HepG2 (cell line): Measurements from ENCODE around the gene CLP1. TPM values are rescaled to one million over a fixed set of nuclear protein-coding genes. Genes with fewer than 3 reads are reported as not detected.

Experiments
- ATAC-seq: fragments of 200-7000 bp; cut with Tn5 transposase; 3 replicates; pipeline ENCODE4 v1.9.1; 2020; ENCODE audit warnings: mild to moderate bottlenecking, moderate library complexity
- BruUV-seq: library from RNA; stranded (reverse); fragments of 400-500 nt; replicated peaks from 2 replicates; lab custom pipeline; 2021; lab: Mats Ljungman, UMichigan
- CTCF ChIA-PET: fragments of 300-600 bp; formaldehyde crosslinking; extraction: SDS; loops from one replicate; lab custom pipeline; 2021; ENCODE audit warnings: low total read pairs, inconsistent platforms, low intra/inter-chr PET ratio; lab: Yijun Ruan, JAX
- POLR2A ChIA-PET: fragments of 350-600 bp; sonication (Branson Sonifier 250); formaldehyde crosslinking; loops from one replicate; lab custom pipeline; 2020; ENCODE audit warnings: antibody characterized with exemption, inconsistent platforms; lab: Yijun Ruan, JAX
- DNase-seq: peaks from one replicate; pipeline ENCODE4 v3.0.0-alpha.2; 2015; ENCODE audit warnings: low spot score
- FAIRE-seq: peaks from 3 replicates; lab custom pipeline; 2011; peaks lifted over from hg19 to GRCh38; lab: Jason Lieb, UNC
- H2AFZ ChIP-seq: one replicate; pipeline ENCODE4 v1.6.1; 2011; ENCODE audit warnings: low read length, inconsistent platforms
- H3K27ac ChIP-seq: fragments of 300-600 bp; 3 replicates; pipeline ENCODE4 v1.8.0; 2011; ENCODE audit warnings: mixed run types, mild to moderate bottlenecking, mixed read lengths, low read length, inconsistent platforms; ENCODE audit not compliant: insufficient read depth; ENCODE audit errors: extremely low read length
- H3K27me3 ChIP-seq, 2 experiments: fragments of 200-600 bp in 1 of 2; 2 replicates in 1 of 2; 3 replicates in 1 of 2; pipeline versions ENCODE4 v1.6.0 to v1.8.0; 2011; ENCODE audit warnings: low read length in 2 of 2, mild to moderate bottlenecking in 2 of 2, moderate library complexity in 2 of 2, inconsistent platforms in 1 of 2; ENCODE audit not compliant: insufficient read depth in 2 of 2, control insufficient read depth in 1 of 2
- H3K36me3 ChIP-seq, 2 experiments: fragments of 200-600 bp in 1 of 2; replicated peaks in 1 of 2; 2 replicates in 1 of 2; 3 replicates in 1 of 2; pipeline versions ENCODE4 v1.5.1 to v1.8.0; 2011; ENCODE audit warnings: low read length in 2 of 2, inconsistent platforms in 1 of 2; ENCODE audit not compliant: insufficient read depth in 2 of 2, control insufficient read depth in 1 of 2
- H3K4me1 ChIP-seq: 2 replicates; pipeline ENCODE4 v1.5.1; 2012; ENCODE audit warnings: low read length, inconsistent platforms; ENCODE audit not compliant: insufficient read depth
- H3K4me2 ChIP-seq: 2 replicates; pipeline ENCODE4 v1.6.0; 2011; ENCODE audit warnings: low read depth, low read length, inconsistent platforms
- H3K4me3 ChIP-seq, 3 experiments: fragments of 200-600 bp in 1 of 3; sonication (generic), shearing (Covaris generic) in 1 of 3; replicated peaks in 1 of 3; 2 replicates each; pipeline ENCODE4 v1.5.1; 2011 to 2016; ENCODE audit warnings: low read length in 3 of 3, inconsistent platforms in 2 of 3, low read depth in 2 of 3, mild to moderate bottlenecking in 2 of 3, control low read depth in 1 of 3, mixed read lengths in 1 of 3; ENCODE audit not compliant: insufficient read depth in 1 of 3
- H3K79me2 ChIP-seq: one replicate; pipeline ENCODE4 v1.6.1; 2011; ENCODE audit warnings: low read length, inconsistent platforms; ENCODE audit not compliant: insufficient read depth
- H3K9ac ChIP-seq: 2 replicates; pipeline ENCODE4 v1.6.0; 2011; ENCODE audit warnings: mild to moderate bottlenecking, low read depth, low read length, inconsistent platforms; ENCODE audit not compliant: insufficient read depth
- H3K9me3 ChIP-seq: 2 replicates; pipeline ENCODE4 v1.5.1; 2012; ENCODE audit warnings: mild to moderate bottlenecking, low read length
- H4K20me1 ChIP-seq: 2 replicates; pipeline ENCODE4 v1.6.0; 2011; ENCODE audit warnings: inconsistent platforms, mild to moderate bottlenecking, low read length, moderate library complexity; ENCODE audit not compliant: insufficient read depth
- ARID4A ChIP-seq: sonication (generic); formaldehyde crosslinking; IDR thresholded peaks from 2 replicates; pipeline ENCODE4 v1.5.0; 2020; ENCODE audit warnings: mild to moderate bottlenecking, missing genetic modification reagents, borderline replicate concordance
- PCBP2 ChIP-seq: fragments of 200-400 bp; formaldehyde crosslinking; optimal IDR thresholded peaks from 2 replicates; pipeline ENCODE3; 2018; ENCODE audit warnings: low read length, low read depth; ENCODE audit not compliant: poor library complexity, severe bottlenecking
- PRMT3 ChIP-seq: sonication (generic); formaldehyde crosslinking; IDR thresholded peaks from 2 replicates; pipeline ENCODE4 v1.8.1; 2022; ENCODE audit warnings: low read depth, mild to moderate bottlenecking, moderate library complexity, missing genetic modification reagents, borderline replicate concordance
- RFX3 ChIP-seq: IDR thresholded peaks from 2 replicates; pipeline ENCODE4 v1.6.1; 2016; ENCODE audit warnings: missing biosample characterization, missing genetic modification reagents
- SP1 ChIP-seq, 2 experiments: fragments of 450-650 bp in 1 of 2; sonication (generic) in 1 of 2; formaldehyde crosslinking in 1 of 2; IDR thresholded peaks; 2 replicates each; pipeline versions ENCODE4 v1.4.0 to v1.6.1; 2016 to 2020; ENCODE audit warnings: missing genetic modification reagents in 1 of 2
- ZC3H4 ChIP-seq: sonication (generic); formaldehyde crosslinking; IDR thresholded peaks from 2 replicates; pipeline ENCODE4 v1.4.0; 2020; ENCODE audit warnings: missing genetic modification reagents, borderline replicate concordance
- ZFP37 ChIP-seq: sonication (generic); formaldehyde crosslinking; IDR thresholded peaks from 2 replicates; pipeline ENCODE4 v1.4.0; 2020; ENCODE audit warnings: missing genetic modification reagents, borderline replicate concordance
- ZNF646 ChIP-seq: sonication (generic); formaldehyde crosslinking; IDR thresholded peaks from 2 replicates; pipeline ENCODE4 v1.9.0; 2021; ENCODE audit warnings: mild to moderate bottlenecking, missing genetic modification reagents
- ZNF749 ChIP-seq: sonication (generic); formaldehyde crosslinking; IDR thresholded peaks from 2 replicates; pipeline ENCODE4 v1.8.0; 2022; ENCODE audit warnings: mild to moderate bottlenecking, missing genetic modification reagents, moderate library complexity, borderline replicate concordance
- ZNF775 ChIP-seq: sonication (generic); formaldehyde crosslinking; IDR thresholded peaks from 2 replicates; pipeline ENCODE4 v1.4.0; 2020; ENCODE audit warnings: missing genetic modification reagents, mild to moderate bottlenecking, moderate library complexity, borderline replicate concordance
- ZNF841 ChIP-seq: sonication (generic); formaldehyde crosslinking; IDR thresholded peaks from 2 replicates; pipeline ENCODE4 v1.8.1; 2023; ENCODE audit warnings: missing genetic modification reagents, borderline replicate concordance
- WGBS: methylation state at CpG from one replicate; pipeline ENCODE4 v1.1.6; 2017; ENCODE audit warnings: low lambda C conversion rate; 5-methylcytosine and 5-hydroxymethylcytosine counted together
- in situ Hi-C: cut with HindIII; loops from 2 replicates; pipeline ENCODE4 v1.10.0; 2017; ENCODE audit warnings: low pct_unique_long_range_greater_than_20kb; ENCODE audit not compliant: extremely low pct_ligation_motif_present
- intact Hi-C: fragments of 100-400 bp; cut with micrococcal nuclease; formaldehyde crosslinking; loops from one replicate; pipeline ENCODE4 v1.10.0; 2022; ENCODE audit not compliant: unreplicated experiment
- polyA plus RNA-seq, 8 experiments: library from polyadenylated mRNA; depleted of rRNA in 3 of 8; stranded (reverse) in 7 of 8; unstranded in 1 of 8; fragments of >200 nt; fragmentation: Illumina TruSeq in 4 of 8; extraction: Trizol in 4 of 8; gene quantifications; 2 replicates each; pipeline versions ENCODE4 v1.2.1 to v1.2.3, GENCODE V29; 2011 to 2016; ENCODE audit warnings: low read depth in 4 of 8, missing spikeins in 1 of 8, mixed read lengths in 1 of 8; ENCODE audit not compliant: insufficient read depth in 1 of 8
- total RNA-seq, 5 experiments: library from RNA; depleted of rRNA; stranded (reverse); fragments of >200 nt; fragmentation: Illumina TruSeq; extraction: Trizol; gene quantifications; 2 replicates each; pipeline ENCODE4 v1.2.3, GENCODE V29; 2016; ENCODE audit warnings: low read depth in 1 of 5

CLP1 gene
- total and polyA plus RNA-seq, 2 of the 13 experiments (the other 11 are each of a cell fraction or from before 2014, with no cell fraction given), result 14.6 to 24.8 TPM

- WGBS, result 48% methylated on average over 19 of the region's 19 CpGs
- no peaks in the 10 kb centered on the region; a peak in 1 of 5 replicates for H3K27me3 ChIP-seq
- H4K20me1 ChIP-seq, result no peaks in the 10 kb centered on the region
- BruUV-seq, result no TSS peak
- no peaks in the 10 kb centered on the region for H3K79me2 ChIP-seq
- H3K36me3 ChIP-seq, result no peaks in the 10 kb centered on the region
- intact Hi-C loops, result no loop called here
- DNase-seq (no peak), FAIRE-seq (no peak), ATAC-seq (no peak)
- in situ Hi-C loops, result no loop called here
- H3K4me2 ChIP-seq, result peak overlapping the region; percentile 86
- H3K9ac ChIP-seq, result peak overlapping the region; percentile 79
- no peak overlapping the region for H2AFZ ChIP-seq
- peak overlapping the region; percentile 68 for H3K27ac ChIP-seq
- CTCF ChIA-PET, result interaction anchor here (0.8 to 7.0 kb wide), 2 partner anchors 71 to 181 kb away, joined by 3 to 79 read pairs; partner anchors contain the start of gene UBE2L6
- no peaks in the 10 kb centered on the region for H3K9me3 ChIP-seq
- H3K4me1 ChIP-seq, result peaks cover 26% of the 10 kb centered on the region
- POLR2A ChIA-PET, result interaction anchor here (3.6 to 4.3 kb wide), 2 partner anchors 42 to 71 kb away, joined by 23 to 33 read pairs; partner anchors contain the start of genes SERPING1 and UBE2L6
- H3K4me3 ChIP-seq, result peak overlapping the region; percentile 62 to 73 (median 69)
- TF ChIP-seq SP1 (IDR thresholded peaks at IDR 0.05) (no peak), SP1 (CRISPR knock-in tag; IDR thresholded peaks at IDR 0.05) (no peak), PRMT3 (no peak), ZFP37 (no peak), PCBP2 (no peak), RFX3 (CRISPR knock-in tag) (no peak), ZC3H4 (CRISPR knock-in tag) (no peak), ZNF646 (CRISPR knock-in tag) (peak; percentile 90), ARID4A (CRISPR knock-in tag) (0 out of 2 replicates have a peak, but pooled peaks have one; percentile 3), ZNF841 (no peak), ZNF749 (no peak), ZNF775 (CRISPR knock-in tag) (no peak)
These were observed 18.7 kb upstream of the CLP1 start for GRCh38 chr11:57638811-57639320.
